ENCODE data around the gene ADAM33.

The ADAM33 gene

DNA sequence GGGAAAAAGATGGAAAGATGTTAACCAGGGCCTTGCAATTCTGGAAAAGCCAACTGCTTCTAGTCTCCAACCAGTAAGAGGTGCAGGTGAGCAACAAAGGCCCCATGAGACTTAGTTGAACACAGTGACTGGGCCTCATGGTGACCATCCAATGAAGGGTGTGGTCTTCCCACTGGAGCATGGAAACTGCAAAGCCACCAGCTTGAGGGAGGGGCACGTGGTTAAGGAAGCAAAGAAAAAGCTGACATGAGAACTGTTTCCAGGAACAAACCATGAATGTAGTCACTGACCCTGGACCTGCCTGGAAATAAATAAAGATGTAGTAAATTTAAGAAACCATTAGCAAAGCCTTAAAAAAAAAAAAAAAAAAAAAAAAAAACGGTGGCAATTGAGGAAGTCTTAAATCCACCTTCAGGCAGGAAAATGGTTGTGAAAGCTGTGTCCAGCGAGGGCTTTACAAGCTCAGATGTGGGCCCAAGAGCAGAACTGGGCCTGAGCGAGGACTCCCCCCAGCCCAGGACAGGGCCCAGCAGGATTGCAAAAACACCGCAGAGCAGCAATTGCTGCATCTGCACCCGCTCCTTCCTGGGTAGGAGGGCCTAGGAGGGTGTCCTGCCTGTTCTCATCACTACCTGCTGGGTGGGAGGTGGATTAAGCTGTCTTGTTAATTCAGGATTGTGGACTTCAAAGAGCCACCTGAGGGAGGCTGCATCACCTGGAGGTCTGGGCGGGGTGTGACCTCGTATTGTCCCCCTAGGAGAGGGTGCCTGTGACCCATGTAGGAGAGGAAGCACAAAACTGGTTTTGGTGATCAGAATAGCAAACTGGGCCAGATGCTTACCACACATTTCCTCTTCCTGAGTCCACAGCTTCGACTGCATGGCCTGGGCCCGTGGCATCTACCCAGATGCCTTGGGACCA is 28.9 kb downstream of the ADAM33 start:
- H3K23ac ChIP-seq (ENCODE audit: low read depth, low read length, poor library complexity): no peak overlapping the region
- no peak overlapping the region for H2BK12ac ChIP-seq (ENCODE audit: low read length)
- no peak for DNase-seq (ENCODE audit: low spot score)
- H3K18ac ChIP-seq (ENCODE audit: low read length): no peak overlapping the region
- H2BK5ac ChIP-seq (ENCODE audit: low read length): no peak overlapping the region
- H4K91ac ChIP-seq (ENCODE audit: low read depth, low read length, poor library complexity): no peak overlapping the region
- H2BK120ac ChIP-seq (ENCODE audit: low read depth, low read length): no peak overlapping the region
- H2BK15ac ChIP-seq (ENCODE audit: low read length): no peak overlapping the region
- H3K27me3 ChIP-seq (ENCODE audit: control insufficient read depth in 3 of 3, insufficient read depth in 3 of 3, low read depth in 1 of 3, low read length in 3 of 3): no peaks in the 10 kb centered on the region
- H3K27ac ChIP-seq (replicated peaks; ENCODE audit: low read length): no peak overlapping the region
- H3K4ac ChIP-seq (ENCODE audit: low read length): no peak overlapping the region
- no peaks in the 10 kb centered on the region for H3K9me3 ChIP-seq (replicated peaks in 1 of 2; ENCODE audit: control insufficient read depth in 2 of 2, insufficient read depth in 1 of 2, low read depth in 1 of 2, low read length in 2 of 2)
- no peak overlapping the region for H4K8ac ChIP-seq (ENCODE audit: low read depth, low read length)
- H3K79me1 ChIP-seq (ENCODE audit: low read depth, low read length): no peaks in the 10 kb centered on the region
- peaks cover 0 to 10% of the 10 kb centered on the region in 2 donors for H3K36me3 ChIP-seq (replicated peaks in 1 of 2; ENCODE audit: control insufficient read depth in 2 of 2, insufficient read depth in 2 of 2, low read length in 2 of 2)
- peak overlapping the region; percentile 22 for H2AK5ac ChIP-seq (ENCODE audit: low read depth, low read length)
- peaks cover 2 to 6% of the 10 kb centered on the region in 2 donors for H3K4me1 ChIP-seq (ENCODE audit: control insufficient read depth in 2 of 2, insufficient read depth in 1 of 2, low read depth in 1 of 2, low read length in 2 of 2)
- no peak overlapping the region for H3K4me2 ChIP-seq (ENCODE audit: insufficient read depth, low read length, poor library complexity, severe bottlenecking)
- no peak overlapping the region for H2AFZ ChIP-seq (ENCODE audit: low read length)
- H3K9ac ChIP-seq (ENCODE audit: low read depth, low read length, poor library complexity): no peak overlapping the region
- no CpG with 5 or more reads among the region's 10 CpGs for WGBS, 2 donors (ENCODE audit: extremely low coverage in 2 of 2, insufficient read length in 2 of 2, insufficient replicate concordance in 1 of 2)
- H3K4me3 ChIP-seq (ENCODE audit: low read length in 2 of 2): peak overlapping the region in 1 of 2 donors; percentile 4
- peak overlapping the region; percentile 15 for H3K14ac ChIP-seq (ENCODE audit: low read length)

DNA sequence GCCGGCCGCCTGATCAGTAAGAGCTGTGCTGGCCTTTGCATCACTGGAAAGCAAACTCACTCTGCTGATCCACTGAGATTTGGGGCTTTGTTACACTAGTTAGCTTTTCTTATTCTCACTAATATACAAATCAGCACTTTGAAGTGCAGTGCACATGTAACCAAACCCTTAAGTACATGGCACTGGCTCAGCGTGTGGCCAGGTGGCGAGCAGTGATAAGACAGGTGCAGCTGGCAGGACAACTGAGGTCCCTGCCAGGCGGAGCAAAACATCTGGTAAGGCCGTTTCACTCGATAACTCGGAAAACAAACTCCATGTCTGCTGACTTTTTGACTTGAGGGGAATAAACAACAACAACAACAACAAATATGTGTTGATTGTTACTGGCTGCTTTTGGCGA is 29.6 kb downstream of the ADAM33 start:
- no peak overlapping the region for H2AK5ac ChIP-seq (ENCODE audit: low read depth, low read length)
- no peak overlapping the region for H3K4ac ChIP-seq (ENCODE audit: low read length)
- H3K4me2 ChIP-seq (ENCODE audit: insufficient read depth, low read length, poor library complexity, severe bottlenecking): no peak overlapping the region
- H4K8ac ChIP-seq (ENCODE audit: low read depth, low read length): no peak overlapping the region
- H3K9me3 ChIP-seq (replicated peaks in 1 of 2; ENCODE audit: control insufficient read depth in 2 of 2, insufficient read depth in 1 of 2, low read depth in 1 of 2, low read length in 2 of 2): no peaks in the 10 kb centered on the region
- peaks cover 0 to 10% of the 10 kb centered on the region in 2 donors for H3K36me3 ChIP-seq (replicated peaks in 1 of 2; ENCODE audit: control insufficient read depth in 2 of 2, insufficient read depth in 2 of 2, low read length in 2 of 2)
- no peak overlapping the region for H3K14ac ChIP-seq (ENCODE audit: low read length)
- H2BK5ac ChIP-seq (ENCODE audit: low read length): no peak overlapping the region
- H3K18ac ChIP-seq (ENCODE audit: low read length): no peak overlapping the region
- no peak overlapping the region for H2AFZ ChIP-seq (ENCODE audit: low read length)
- H3K23ac ChIP-seq (ENCODE audit: low read depth, low read length, poor library complexity): no peak overlapping the region
- no peak overlapping the region for H3K4me3 ChIP-seq (ENCODE audit: low read length in 2 of 2)
- no CpG with 5 or more reads among the region's 9 CpGs for WGBS, 2 donors (ENCODE audit: extremely low coverage in 2 of 2, insufficient read length in 2 of 2, insufficient replicate concordance in 1 of 2)
- no peak overlapping the region for H2BK12ac ChIP-seq (ENCODE audit: low read length)
- peaks cover 2 to 6% of the 10 kb centered on the region in 2 donors for H3K4me1 ChIP-seq (ENCODE audit: control insufficient read depth in 2 of 2, insufficient read depth in 1 of 2, low read depth in 1 of 2, low read length in 2 of 2)
- no peak overlapping the region for H2BK120ac ChIP-seq (ENCODE audit: low read depth, low read length)
- no peak overlapping the region for H3K9ac ChIP-seq (ENCODE audit: low read depth, low read length, poor library complexity)
- H3K79me1 ChIP-seq (ENCODE audit: low read depth, low read length): no peaks in the 10 kb centered on the region
- DNase-seq (ENCODE audit: low spot score): no peak
- H3K27ac ChIP-seq (replicated peaks; ENCODE audit: low read length): no peak overlapping the region
- H3K27me3 ChIP-seq (ENCODE audit: control insufficient read depth in 3 of 3, insufficient read depth in 3 of 3, low read depth in 1 of 3, low read length in 3 of 3): no peaks in the 10 kb centered on the region
- no peak overlapping the region for H4K91ac ChIP-seq (ENCODE audit: low read depth, low read length, poor library complexity)
- H2BK15ac ChIP-seq (ENCODE audit: low read length): no peak overlapping the region

DNA sequence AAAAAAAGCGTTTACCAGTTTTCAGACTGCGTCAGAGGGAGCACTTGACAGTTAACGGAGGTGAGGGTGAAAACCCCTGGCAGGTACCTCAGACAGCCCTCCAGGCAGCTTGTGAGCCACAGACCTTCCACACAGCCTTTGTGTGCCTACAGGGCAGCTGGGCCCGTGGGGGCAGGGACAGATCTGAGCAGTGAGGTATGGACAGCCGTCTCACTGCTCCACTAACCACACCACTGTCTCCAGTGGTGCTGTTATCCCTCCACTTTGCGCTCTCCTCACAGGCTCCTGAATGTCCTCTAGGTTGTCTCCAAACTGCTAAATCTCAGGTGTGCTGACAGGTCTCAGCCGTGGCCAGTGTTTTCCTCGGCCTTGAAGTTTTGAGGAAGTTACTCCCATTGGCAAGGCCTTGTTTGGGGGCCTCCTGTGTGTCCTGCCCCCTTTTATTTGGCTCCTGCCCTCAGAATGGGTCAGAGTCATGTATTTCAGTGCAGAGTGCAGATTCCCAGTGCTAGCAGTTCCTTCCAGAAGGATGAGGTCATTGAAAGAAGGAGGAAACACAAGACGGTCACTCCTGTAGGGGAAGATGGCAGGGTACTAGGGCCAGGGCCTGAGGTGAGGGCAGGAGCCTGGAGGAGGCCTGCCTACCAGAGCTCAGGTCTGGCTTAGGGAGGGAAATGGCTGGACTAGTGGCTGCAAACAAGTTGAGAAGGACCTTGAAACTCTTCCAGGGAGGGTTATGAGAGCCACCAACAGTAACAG is 30.4 kb downstream of the ADAM33 start:
- H3K14ac ChIP-seq (ENCODE audit: low read length): no peak overlapping the region
- no peak overlapping the region for H4K8ac ChIP-seq (ENCODE audit: low read depth, low read length)
- no peaks in the 10 kb centered on the region for H3K79me1 ChIP-seq (ENCODE audit: low read depth, low read length)
- no CpG with 5 or more reads among the region's 9 CpGs for WGBS, 2 donors (ENCODE audit: extremely low coverage in 2 of 2, insufficient read length in 2 of 2, insufficient replicate concordance in 1 of 2)
- DNase-seq (ENCODE audit: low spot score): no peak
- peaks cover 2 to 6% of the 10 kb centered on the region in 2 donors for H3K4me1 ChIP-seq (ENCODE audit: control insufficient read depth in 2 of 2, insufficient read depth in 1 of 2, low read depth in 1 of 2, low read length in 2 of 2)
- no peak overlapping the region for H2BK12ac ChIP-seq (ENCODE audit: low read length)
- no peak overlapping the region for H3K4me3 ChIP-seq (ENCODE audit: low read length in 2 of 2)
- no peak overlapping the region for H3K18ac ChIP-seq (ENCODE audit: low read length)
- no peak overlapping the region for H2AFZ ChIP-seq (ENCODE audit: low read length)
- no peak overlapping the region for H2AK5ac ChIP-seq (ENCODE audit: low read depth, low read length)
- H3K4me2 ChIP-seq (ENCODE audit: insufficient read depth, low read length, poor library complexity, severe bottlenecking): no peak overlapping the region
- no peak overlapping the region for H2BK15ac ChIP-seq (ENCODE audit: low read length)
- H3K23ac ChIP-seq (ENCODE audit: low read depth, low read length, poor library complexity): no peak overlapping the region
- H4K91ac ChIP-seq (ENCODE audit: low read depth, low read length, poor library complexity): no peak overlapping the region
- peak overlapping the region; percentile 65 for H3K9ac ChIP-seq (ENCODE audit: low read depth, low read length, poor library complexity)
- H2BK120ac ChIP-seq (ENCODE audit: low read depth, low read length): no peak overlapping the region
- no peak overlapping the region for H2BK5ac ChIP-seq (ENCODE audit: low read length)
- H3K27me3 ChIP-seq (ENCODE audit: control insufficient read depth in 3 of 3, insufficient read depth in 3 of 3, low read depth in 1 of 3, low read length in 3 of 3): no peaks in the 10 kb centered on the region
- H3K4ac ChIP-seq (ENCODE audit: low read length): no peak overlapping the region
- no peak overlapping the region for H3K27ac ChIP-seq (replicated peaks; ENCODE audit: low read length)
- H3K9me3 ChIP-seq (replicated peaks in 1 of 2; ENCODE audit: control insufficient read depth in 2 of 2, insufficient read depth in 1 of 2, low read depth in 1 of 2, low read length in 2 of 2): no peaks in the 10 kb centered on the region
- H3K36me3 ChIP-seq (replicated peaks in 1 of 2; ENCODE audit: control insufficient read depth in 2 of 2, insufficient read depth in 2 of 2, low read length in 2 of 2): peaks cover 0 to 15% of the 10 kb centered on the region in 2 donors

DNA sequence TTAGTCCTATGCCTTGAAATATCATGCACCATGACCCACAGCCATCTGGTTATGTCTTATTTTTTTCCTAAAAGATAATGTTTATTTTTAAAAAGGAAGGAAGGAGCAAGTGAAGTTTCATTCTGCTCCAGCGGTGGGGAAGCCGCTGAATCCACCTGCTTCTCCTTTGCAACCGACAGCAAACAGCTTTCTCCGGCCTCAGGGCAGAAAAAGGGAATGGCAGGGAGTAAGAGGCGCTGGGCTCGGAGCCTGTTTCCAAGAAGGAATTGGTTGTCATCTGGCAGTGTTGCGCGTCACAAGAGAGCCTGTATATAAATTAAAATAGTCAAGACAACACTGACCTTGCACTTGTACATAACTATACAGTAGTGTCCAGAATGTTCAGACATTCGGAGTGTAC is 32.9 kb downstream of the ADAM33 start:
- Histone ChIP-seq H3K14ac (ENCODE audit: low read length) (no peak overlapping the region), H4K8ac (ENCODE audit: low read depth, low read length) (no peak overlapping the region), H3K4me2 (ENCODE audit: insufficient read depth, low read length, poor library complexity, severe bottlenecking) (no peak overlapping the region), H3K36me3 (replicated peaks in 1 of 2; ENCODE audit: control insufficient read depth in 2 of 2, insufficient read depth in 2 of 2, low read length in 2 of 2) (peaks cover 2 to 21% of the 10 kb centered on the region in 2 donors), H2BK12ac (ENCODE audit: low read length) (no peak overlapping the region), H3K9me3 (replicated peaks in 1 of 2; ENCODE audit: control insufficient read depth in 2 of 2, insufficient read depth in 1 of 2, low read depth in 1 of 2, low read length in 2 of 2) (no peaks in the 10 kb centered on the region), H3K18ac (ENCODE audit: low read length) (no peak overlapping the region), H2BK5ac (ENCODE audit: low read length) (no peak overlapping the region), H2BK15ac (ENCODE audit: low read length) (no peak overlapping the region), H2AK5ac (ENCODE audit: low read depth, low read length) (no peak overlapping the region), H3K4me3 (ENCODE audit: low read length in 2 of 2) (no peak overlapping the region), H3K4ac (ENCODE audit: low read length) (no peak overlapping the region), H4K91ac (ENCODE audit: low read depth, low read length, poor library complexity) (no peak overlapping the region), H3K27ac (replicated peaks; ENCODE audit: low read length) (no peak overlapping the region), H2AFZ (ENCODE audit: low read length) (no peak overlapping the region), H3K23ac (ENCODE audit: low read depth, low read length, poor library complexity) (no peak overlapping the region), H3K4me1 (ENCODE audit: control insufficient read depth in 2 of 2, insufficient read depth in 1 of 2, low read depth in 1 of 2, low read length in 2 of 2) (peaks cover 2 to 4% of the 10 kb centered on the region in 2 donors), H3K9ac (ENCODE audit: low read depth, low read length, poor library complexity) (no peak overlapping the region), H3K79me1 (ENCODE audit: low read depth, low read length) (no peaks in the 10 kb centered on the region), H3K27me3 (ENCODE audit: control insufficient read depth in 3 of 3, insufficient read depth in 3 of 3, low read depth in 1 of 3, low read length in 3 of 3) (no peaks in the 10 kb centered on the region), H2BK120ac (ENCODE audit: low read depth, low read length) (no peak overlapping the region)
- no CpG with 5 or more reads among the region's 9 CpGs for WGBS, 2 donors (ENCODE audit: extremely low coverage in 2 of 2, insufficient read length in 2 of 2, insufficient replicate concordance in 1 of 2)
- DNase-seq (ENCODE audit: low spot score): no peak
